Kidney (tissue), 14 donors: ENCODE data around the gene ZNF836. TPM values are rescaled to one million over a fixed set of nuclear protein-coding genes. Genes with fewer than 3 reads are reported as not detected.
A peak's percentile ranks its signal among the peaks of the same experiment; 100 is the strongest.

Experiments
- DNase-seq, 5 donors: peaks; one replicate each; pipeline ENCODE4 v3.0.0-alpha.2; 2013 to 2020
- FAIRE-seq: peaks from 2 replicates; lab custom pipeline; 2012; peaks lifted over from hg19 to GRCh38; lab: Jason Lieb, UNC
- H3K27ac ChIP-seq, 2 donors: one replicate each; pipeline ENCODE4 v1.7.0; 2013; ENCODE audit warnings: low read depth in 2 of 2, low read length in 2 of 2, inconsistent platforms in 1 of 2
- H3K27me3 ChIP-seq: one replicate; pipeline ENCODE4 v1.7.1; 2013; ENCODE audit warnings: low read length, inconsistent platforms; ENCODE audit not compliant: control insufficient read depth, insufficient read depth
- H3K36me3 ChIP-seq, 3 donors: one replicate each; pipeline versions ENCODE4 v1.7.0 to v1.7.1; 2013; ENCODE audit warnings: low read length in 3 of 3, control low read depth in 1 of 3, inconsistent platforms in 1 of 3; ENCODE audit not compliant: insufficient read depth in 3 of 3, control insufficient read depth in 2 of 3
- H3K4me1 ChIP-seq, 3 donors: one replicate each; pipeline versions ENCODE4 v1.7.0 to v1.7.1; 2013; ENCODE audit warnings: low read length in 3 of 3, inconsistent platforms in 1 of 3, low read depth in 1 of 3; ENCODE audit not compliant: control insufficient read depth in 2 of 3, insufficient read depth in 2 of 3
- H3K4me3 ChIP-seq, 3 donors: one replicate each; pipeline versions ENCODE4 v1.7.0 to v1.8.1; 2013; ENCODE audit warnings: low read length in 3 of 3, control low read depth in 1 of 3, inconsistent platforms in 1 of 3
- H3K9ac ChIP-seq, 3 donors: one replicate each; pipeline versions ENCODE4 v1.7.0 to v1.7.1; 2013; ENCODE audit warnings: low read length in 3 of 3, control low read depth in 1 of 3, inconsistent platforms in 1 of 3
- H3K9me3 ChIP-seq, 3 donors: one replicate each; pipeline versions ENCODE4 v1.7.0 to v1.7.1; 2013; ENCODE audit warnings: low read length in 3 of 3, control low read depth in 1 of 3, inconsistent platforms in 1 of 3; ENCODE audit not compliant: control insufficient read depth in 2 of 3, insufficient read depth in 1 of 3
- CTCF ChIP-seq: IDR thresholded peaks from 3 replicates; pipeline ENCODE4 v1.5.1; 2012; ENCODE audit warnings: mild to moderate bottlenecking, moderate library complexity, borderline replicate concordance; ENCODE audit not compliant: insufficient read depth; ENCODE audit errors: extremely low read depth
- intact Hi-C: fragments of 100-400 bp; cut with DNase I; formaldehyde crosslinking; loops from one replicate; pipeline ENCODE4 v1.11.1; 2022
- polyA plus RNA-seq: library from polyadenylated mRNA; stranded (reverse); fragments of 350-450 nt; fragmentation: Illumina TruSeq; extraction: RNeasy Lipid Tissue Mini Kit (QIAGEN cat#74804); gene quantifications from one replicate; pipeline ENCODE4 v1.2.3, GENCODE V29; 2014; ENCODE audit warnings: low read depth, low replicate concordance; ENCODE audit not compliant: insufficient read depth
- total RNA-seq: library from RNA; stranded (reverse); fragmentation: NEBNext Ultra II Directional; extraction: Animal tissue kit (Norgen Biotek cat#: 25700); gene quantifications from one replicate; pipeline ENCODE4 v1.2.1, GENCODE V29; 2021
- donor health status: control.
- donor health status: control.
- donor health status: control.
- donor health status: control.
- donor health status: control.
- donor health status: DM: yes; HTN: yes; CAD: no.
- donor health status: Normal renal cell carcinoma (clear cell type).

Gene ZNF836
- total and polyA plus RNA-seq, 2 donors from 2014 or later, result 7.1 to 21.9 TPM

GRCh38 chr19:52190487-52191293 is 19.3 kb upstream of the ZNF836 start:
- intact Hi-C loops, result no loop called here

GRCh38 chr19:52189735-52190486 is 18.5 kb upstream of the ZNF836 start, which contains the start of gene PPP2R1A:
PPP2R1A (plus strand) TSS chr19:52190052; CDS start chr19:52190097, 45 bp downstream.
- Histone ChIP-seq H3K4me3 (peak within 1 kb of the TSS; percentile 87 to 89 (median 88)), H3K36me3 (peaks cover 3 to 6% (median 5%) of the 10 kb centered on the region in 3 donors), H3K4me1 (peaks cover 13 to 24% (median 23%) of the 10 kb centered on the region in 3 donors), H3K27ac (peak within 1 kb of the TSS; percentile 98 to 100), H3K9me3 (no peaks in the 10 kb centered on the region), H3K27me3 (no peaks in the 10 kb centered on the region), H3K9ac (peak within 1 kb of the TSS; percentile 78 to 94 (median 91))
- TF ChIP-seq CTCF, result no peak
- DNase-seq (peak; percentile 100), FAIRE-seq (peak; percentile 99)
- intact Hi-C loops, result no loop called here

More at GRCh38 chr19:52190487-52191293, 19.3 kb upstream of the ZNF836 start:
- peak in 4 of 5 donors; percentile 13 to 83 (median 45) for DNase-seq
- FAIRE-seq, result no peak
- Histone ChIP-seq H3K4me3 (peak overlapping the region; percentile 87 to 89 (median 88)), H3K36me3 (peaks cover 5 to 10% (median 5%) of the 10 kb centered on the region in 3 donors), H3K27me3 (no peaks in the 10 kb centered on the region), H3K27ac (peak overlapping the region; percentile 98 to 100), H3K9me3 (no peaks in the 10 kb centered on the region), H3K4me1 (peaks cover 13 to 25% (median 24%) of the 10 kb centered on the region in 3 donors), H3K9ac (peak overlapping the region; percentile 78 to 91 (median 85))
- no peak for TF ChIP-seq CTCF

GRCh38 chr19:52188822-52189734 is 17.7 kb upstream of the ZNF836 start:
- Histone ChIP-seq H3K27me3 (no peaks in the 10 kb centered on the region), H3K9me3 (no peaks in the 10 kb centered on the region), H3K36me3 (peaks cover 3 to 6% (median 5%) of the 10 kb centered on the region in 3 donors), H3K9ac (peak overlapping the region; percentile 62 to 94 (median 89)), H3K4me3 (peak overlapping the region; percentile 65 to 72 (median 72)), H3K27ac (peak overlapping the region; percentile 63 to 77), H3K4me1 (peaks cover 12 to 24% (median 22%) of the 10 kb centered on the region in 3 donors)
- peak; percentile 23 for TF ChIP-seq CTCF
- FAIRE-seq (no peak), DNase-seq (peak in 1 of 5 donors; percentile 100)
- intact Hi-C loops, result no loop called here
